HEK293 (cell line): ENCODE data around the gene DUSP19.

Source experiments
- CTCF ChIA-PET: fragments of 350-600 bp; formaldehyde crosslinking; extraction: SDS; loops from one replicate; lab custom pipeline; 2021; ENCODE audit warnings: antibody characterized with exemption; lab: Yijun Ruan, JAX
- POLR2A ChIA-PET: fragments of 300-600 bp; formaldehyde crosslinking; extraction: SDS; loops from one replicate; lab custom pipeline; 2020; ENCODE audit warnings: antibody characterized with exemption, inconsistent platforms; lab: Yijun Ruan, JAX
- H3K27ac ChIP-seq: fragments of 200-500 bp; sonication (Bioruptor generic); 2 replicates; pipeline ENCODE4 v1.5.1; 2014; ENCODE audit warnings: low read depth, low read length, control low read depth, inconsistent platforms; ENCODE audit errors: extremely low read depth
- H3K36me3 ChIP-seq, 2 experiments: fragments of 200-500 bp in 1 of 2; sonication (Bioruptor generic) in 1 of 2; 1 replicate in 1 of 2; 2 replicates in 1 of 2; pipeline ENCODE4 v1.5.1; 2014 to 2017; ENCODE audit warnings: inconsistent platforms in 2 of 2, low read length in 2 of 2; ENCODE audit not compliant: control insufficient read depth in 2 of 2, insufficient read depth in 1 of 2
- H3K4me1 ChIP-seq: fragments of 200-500 bp; sonication (Bioruptor generic); 2 replicates; pipeline ENCODE4 v1.5.1; 2014; ENCODE audit warnings: mild to moderate bottlenecking, low read length, inconsistent platforms; ENCODE audit not compliant: control insufficient read depth, insufficient read depth
- H3K4me3 ChIP-seq: 2 replicates; pipeline ENCODE4 v1.5.1; 2011; ENCODE audit warnings: low read depth, mild to moderate bottlenecking, control low read depth, low read length, moderate library complexity
- H3K9me3 ChIP-seq: fragments of 200-500 bp; sonication (Bioruptor generic); 2 replicates; pipeline ENCODE4 v1.5.1; 2014; ENCODE audit warnings: low read depth, low read length, inconsistent platforms; ENCODE audit not compliant: control insufficient read depth, insufficient read depth
- BCL6B ChIP-seq: fragments of 450-650 bp; formaldehyde crosslinking; IDR thresholded peaks from 2 replicates; pipeline ENCODE4 v1.5.1; 2017; ENCODE audit warnings: missing biosample characterization, missing genetic modification characterization
- KLF7 ChIP-seq: fragments of 450-650 bp; formaldehyde crosslinking; IDR thresholded peaks from 2 replicates; pipeline ENCODE4 v1.5.1; 2016; ENCODE audit warnings: missing biosample characterization, missing genetic modification characterization, borderline replicate concordance
- TSHZ1 ChIP-seq: fragments of 450-650 bp; formaldehyde crosslinking; IDR thresholded peaks from 2 replicates; pipeline ENCODE4 v1.5.1; 2016; ENCODE audit warnings: missing biosample characterization, missing genetic modification characterization, borderline replicate concordance
- ZEB2 ChIP-seq: fragments of 450-650 bp; formaldehyde crosslinking; IDR thresholded peaks from 2 replicates; pipeline ENCODE4 v1.5.1; 2016; ENCODE audit warnings: missing biosample characterization, missing genetic modification characterization
- ZNF155 ChIP-seq: fragments of 450-650 bp; formaldehyde crosslinking; IDR thresholded peaks from 2 replicates; pipeline ENCODE4 v1.5.1; 2016; ENCODE audit warnings: missing biosample characterization, missing genetic modification characterization
- ZNF398 ChIP-seq: fragments of 450-650 bp; formaldehyde crosslinking; IDR thresholded peaks from 2 replicates; pipeline ENCODE4 v1.5.1; 2017; ENCODE audit warnings: missing biosample characterization, missing genetic modification characterization
- ZNF416 ChIP-seq: fragments of 450-650 bp; formaldehyde crosslinking; IDR thresholded peaks from 2 replicates; pipeline ENCODE4 v1.5.1; 2016; ENCODE audit warnings: missing biosample characterization, missing genetic modification characterization
- ZNF514 ChIP-seq: fragments of 450-650 bp; formaldehyde crosslinking; IDR thresholded peaks from 2 replicates; pipeline ENCODE4 v1.5.1; 2016; ENCODE audit warnings: missing biosample characterization, missing genetic modification characterization
- ZNF571 ChIP-seq: fragments of 450-650 bp; formaldehyde crosslinking; IDR thresholded peaks from 2 replicates; pipeline ENCODE4 v1.5.0; 2017; ENCODE audit warnings: missing biosample characterization, missing genetic modification characterization
- ZNF624 ChIP-seq: fragments of 450-650 bp; formaldehyde crosslinking; IDR thresholded peaks from 2 replicates; pipeline ENCODE4 v1.5.1; 2017; ENCODE audit warnings: missing biosample characterization, missing genetic modification characterization
- ZNF707 ChIP-seq: fragments of 450-650 bp; formaldehyde crosslinking; IDR thresholded peaks from 2 replicates; pipeline ENCODE4 v1.5.1; 2016; ENCODE audit warnings: missing biosample characterization, missing genetic modification characterization
- ZNF768 ChIP-seq: fragments of 450-650 bp; formaldehyde crosslinking; IDR thresholded peaks from 2 replicates; pipeline ENCODE4 v1.5.1; 2018; ENCODE audit warnings: missing biosample characterization, mild to moderate bottlenecking, missing genetic modification characterization
- TF ChIP-seq, protein P1 (sequence below): fragments of 450-650 bp; IDR thresholded peaks from 2 replicates; pipeline ENCODE4 v1.5.1; 2018; ENCODE audit warnings: missing biosample characterization, missing genetic modification characterization
- TF ChIP-seq, protein P2 (sequence below): fragments of 450-650 bp; formaldehyde crosslinking; IDR thresholded peaks from 2 replicates; pipeline ENCODE4 v1.5.1; 2016; ENCODE audit warnings: missing biosample characterization, missing genetic modification characterization
- TF ChIP-seq, protein P3 (sequence below): fragments of 450-650 bp; formaldehyde crosslinking; IDR thresholded peaks from 2 replicates; pipeline ENCODE4 v1.5.1; 2016; ENCODE audit warnings: missing biosample characterization, missing genetic modification characterization

DUSP19 gene

GRCh38 chr2:183081911-183082310 is 3.4 kb downstream of the DUSP19 start (continued):
- TF ChIP-seq, protein P1, sequence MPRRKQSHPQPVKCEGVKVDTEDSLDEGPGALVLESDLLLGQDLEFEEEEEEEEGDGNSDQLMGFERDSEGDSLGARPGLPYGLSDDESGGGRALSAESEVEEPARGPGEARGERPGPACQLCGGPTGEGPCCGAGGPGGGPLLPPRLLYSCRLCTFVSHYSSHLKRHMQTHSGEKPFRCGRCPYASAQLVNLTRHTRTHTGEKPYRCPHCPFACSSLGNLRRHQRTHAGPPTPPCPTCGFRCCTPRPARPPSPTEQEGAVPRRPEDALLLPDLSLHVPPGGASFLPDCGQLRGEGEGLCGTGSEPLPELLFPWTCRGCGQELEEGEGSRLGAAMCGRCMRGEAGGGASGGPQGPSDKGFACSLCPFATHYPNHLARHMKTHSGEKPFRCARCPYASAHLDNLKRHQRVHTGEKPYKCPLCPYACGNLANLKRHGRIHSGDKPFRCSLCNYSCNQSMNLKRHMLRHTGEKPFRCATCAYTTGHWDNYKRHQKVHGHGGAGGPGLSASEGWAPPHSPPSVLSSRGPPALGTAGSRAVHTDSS (tag by site-specific recombination): no peak

GRCh38 chr2:183088061-183088460 is 9.5 kb downstream of the DUSP19 start:
- no peak overlapping the region for H3K27ac ChIP-seq
- no peaks in the 10 kb centered on the region for H3K9me3 ChIP-seq
- no peaks in the 10 kb centered on the region for H3K4me1 ChIP-seq
- ChIA-PET CTCF (no interaction called here), POLR2A (no interaction called here)
- no peak for TF ChIP-seq ZNF768 (tag by site-specific recombination)
- TF ChIP-seq, protein P2, sequence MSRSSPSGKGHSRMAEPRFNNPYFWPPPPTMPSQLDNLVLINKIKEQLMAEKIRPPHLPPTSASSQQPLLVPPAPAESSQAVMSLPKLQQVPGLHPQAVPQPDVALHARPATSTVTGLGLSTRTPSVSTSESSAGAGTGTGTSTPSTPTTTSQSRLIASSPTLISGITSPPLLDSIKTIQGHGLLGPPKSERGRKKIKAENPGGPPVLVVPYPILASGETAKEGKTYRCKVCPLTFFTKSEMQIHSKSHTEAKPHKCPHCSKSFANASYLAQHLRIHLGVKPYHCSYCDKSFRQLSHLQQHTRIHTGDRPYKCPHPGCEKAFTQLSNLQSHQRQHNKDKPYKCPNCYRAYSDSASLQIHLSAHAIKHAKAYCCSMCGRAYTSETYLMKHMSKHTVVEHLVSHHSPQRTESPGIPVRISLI (tag by site-specific recombination): peak; percentile 28; the same call in 1 of the 2 replicates
- H3K4me3 ChIP-seq: no peak overlapping the region
- peaks cover 0 to 6% of the 10 kb centered on the region in 2 experiments; a peak in 1 of 3 replicates for H3K36me3 ChIP-seq

DNA sequence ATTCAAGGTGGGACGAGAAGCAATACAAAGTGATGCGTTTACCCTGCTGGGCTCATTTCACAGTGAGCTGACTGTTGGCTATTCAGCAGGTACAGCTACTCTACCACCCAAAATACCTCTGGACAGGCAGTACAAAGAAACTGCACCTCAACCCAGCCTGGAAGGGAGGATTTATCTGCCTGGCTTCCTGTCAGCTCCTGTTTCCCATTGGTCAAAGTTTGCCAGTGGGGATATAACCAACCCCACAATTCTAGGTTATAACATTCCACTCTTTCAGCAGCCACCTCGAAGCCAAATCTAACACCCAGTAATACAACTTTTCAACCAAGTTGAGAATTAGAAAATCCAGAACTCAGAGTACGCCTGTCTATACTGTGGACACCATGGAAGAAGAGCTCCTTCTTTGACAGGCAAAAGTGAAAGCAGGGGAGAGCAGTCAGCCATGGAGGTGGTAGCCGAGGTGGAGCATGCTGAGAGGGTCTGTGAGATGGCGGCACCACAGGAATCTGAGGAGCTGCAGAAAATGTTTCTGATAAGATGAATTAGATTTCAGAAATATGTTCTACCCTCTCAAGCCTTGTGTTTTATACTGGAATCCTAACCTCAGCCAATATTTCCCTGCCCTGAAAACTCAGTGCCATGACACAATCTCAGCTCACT is 10.8 kb downstream of the DUSP19 start:
- POLR2A ChIA-PET: interaction anchor here (0.5 kb wide), 1 partner anchor 295 kb away, joined by 3 read pairs; no protein-coding TSS in a partner anchor
- peaks cover 0 to 6% of the 10 kb centered on the region in 2 experiments; a peak in 1 of 3 replicates for H3K36me3 ChIP-seq
- CTCF ChIA-PET: interaction anchor here (0.6 to 0.7 kb wide), 4 partner anchors 26 to 324 kb away, joined by 3 read pairs; no protein-coding TSS in a partner anchor
- no peaks in the 10 kb centered on the region for H3K9me3 ChIP-seq
- no peak overlapping the region for H3K4me3 ChIP-seq
- no peaks in the 10 kb centered on the region for H3K4me1 ChIP-seq
- no peak overlapping the region for H3K27ac ChIP-seq
- TF ChIP-seq ZEB2 (tag by site-specific recombination) (no peak), TSHZ1 (tag by site-specific recombination) (no peak), ZNF707 (no peak), ZNF155 (tag by site-specific recombination) (no peak), ZNF514 (no peak), ZNF624 (tag by site-specific recombination) (no peak), BCL6B (no peak), ZNF416 (no peak), ZNF571 (tag by site-specific recombination) (no peak), ZNF398 (tag by site-specific recombination) (no peak), KLF7 (tag by site-specific recombination) (no peak)
- TF ChIP-seq, protein P3, sequence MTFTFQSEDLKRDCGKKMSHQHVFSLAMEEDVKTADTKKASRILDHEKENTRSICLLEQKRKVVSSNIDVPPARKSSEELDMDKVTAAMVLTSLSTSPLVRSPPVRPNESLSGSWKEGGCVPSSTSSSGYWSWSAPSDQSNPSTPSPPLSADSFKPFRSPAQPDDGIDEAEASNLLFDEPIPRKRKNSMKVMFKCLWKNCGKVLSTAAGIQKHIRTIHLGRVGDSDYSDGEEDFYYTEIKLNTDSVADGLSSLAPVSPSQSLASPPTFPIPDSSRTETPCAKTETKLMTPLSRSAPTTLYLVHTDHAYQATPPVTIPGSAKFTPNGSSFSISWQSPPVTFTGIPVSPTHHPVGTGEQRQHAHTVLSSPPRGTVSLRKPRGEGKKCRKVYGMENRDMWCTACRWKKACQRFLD (tag by site-specific recombination): no peak
